Measurements from ENCODE around the gene CC2D2A.

- TF ChIP-seq ELK1 (IDR thresholded peaks at IDR 0.05; ENCODE audit: low read depth, low read length), result no peak
- TF ChIP-seq ZNF207 (IDR thresholded peaks at IDR 0.05; ENCODE audit: borderline replicate concordance), result no peak
- no peak for TF ChIP-seq NR2C2 (IDR thresholded peaks at IDR 0.05; ENCODE audit: borderline replicate concordance, control insufficient read depth, insufficient read length, low read depth)
- TF ChIP-seq ZBTB33 (IDR thresholded peaks at IDR 0.05), result no peak
- TF ChIP-seq SREBF2 (IDR thresholded peaks at IDR 0.05; ENCODE audit: low read length), result no peak
- no peak for TF ChIP-seq EZH2 (IDR thresholded peaks at IDR 0.05; ENCODE audit: borderline replicate concordance, control insufficient read depth, low read depth, low read length)
- TF ChIP-seq ZNF24 (IDR thresholded peaks at IDR 0.05), result no peak
- TF ChIP-seq POLR2A (IDR thresholded peaks at IDR 0.05; ENCODE audit: low read depth, low read length), result no peak
- no peak for TF ChIP-seq USF1 (IDR thresholded peaks at IDR 0.05; ENCODE audit: borderline replicate concordance, extremely low read length, insufficient read depth, low read depth, low read length)
These were observed 38.0 kb downstream of the CC2D2A start for GRCh38 chr4:15507679-15508078.

Data from GM12878 (cell line).